Activated gamma-delta T cell (primary cell): Measurements from ENCODE around the gene WWP2.
"Not testable (repeated sequence)": the region's sequence is repeated elsewhere in the genome, so short reads cannot be mapped to it uniquely, and the experiment has no call there.

Experiments used
- DNase-seq: peaks from one replicate; lab custom pipeline; 2025; lab: John Stamatoyannopoulos, UW

Gene WWP2

DNA sequence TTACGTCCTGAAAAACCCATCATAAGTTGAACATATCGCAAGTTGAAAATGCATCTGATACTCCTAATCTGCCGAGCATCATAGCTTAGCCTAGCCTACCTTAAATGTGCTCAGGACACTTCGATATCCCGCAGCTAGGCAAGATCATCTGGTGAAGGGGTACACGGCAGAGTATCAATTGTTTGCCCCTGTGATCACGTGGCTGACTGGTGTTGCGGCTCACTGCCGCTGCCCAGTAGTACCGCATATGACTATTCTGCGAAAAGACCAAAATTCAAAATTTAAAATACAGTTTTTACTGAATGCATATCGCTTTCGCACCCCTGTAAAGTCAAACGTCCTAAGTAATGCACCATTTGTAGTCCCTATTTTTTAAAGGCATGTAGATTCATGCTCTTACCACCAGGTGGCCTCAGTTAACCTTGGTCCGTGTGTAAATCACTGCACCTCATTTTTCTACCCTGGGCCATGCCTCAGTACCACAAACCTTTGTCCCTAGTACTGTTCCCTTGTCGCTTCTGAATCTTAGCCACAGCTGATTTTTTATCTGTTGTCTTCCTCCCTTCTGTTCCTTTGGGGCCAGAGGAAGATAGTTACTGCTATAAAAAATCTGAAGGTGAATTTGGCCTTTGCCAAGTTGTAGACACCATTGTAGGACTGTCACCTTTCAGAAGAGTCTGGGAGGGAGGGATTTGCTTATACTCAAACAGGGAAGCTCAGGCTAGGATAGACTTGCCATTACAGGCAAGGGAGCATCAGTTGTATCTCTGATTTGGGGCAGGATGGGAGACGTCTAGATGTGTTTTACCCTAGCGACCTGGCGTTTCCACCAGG is 34.4 kb downstream of the WWP2 start:
- DNase-seq, result no peak

DNA sequence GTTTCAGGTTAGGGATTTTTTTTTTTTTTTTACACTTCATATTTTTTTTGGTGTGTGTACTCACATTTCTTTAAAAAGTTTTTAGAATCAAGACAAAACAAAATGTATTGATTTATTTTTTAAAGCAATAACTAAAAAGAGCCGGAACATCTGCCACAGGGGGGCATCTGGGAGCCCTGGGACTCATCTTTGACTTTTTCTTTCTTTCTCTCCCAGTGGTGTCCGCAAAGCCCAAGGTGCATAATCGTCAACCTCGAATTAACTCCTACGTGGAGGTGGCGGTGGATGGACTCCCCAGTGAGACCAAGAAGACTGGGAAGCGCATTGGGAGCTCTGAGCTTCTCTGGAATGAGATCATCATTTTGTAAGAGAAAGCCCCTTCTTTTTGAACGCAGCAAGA is 36.3 kb downstream of the WWP2 start:
- DNase-seq, result no peak

GRCh38 chr16:69799611-69800031 is 37.5 kb downstream of the WWP2 start:
- no peak for DNase-seq

DNA sequence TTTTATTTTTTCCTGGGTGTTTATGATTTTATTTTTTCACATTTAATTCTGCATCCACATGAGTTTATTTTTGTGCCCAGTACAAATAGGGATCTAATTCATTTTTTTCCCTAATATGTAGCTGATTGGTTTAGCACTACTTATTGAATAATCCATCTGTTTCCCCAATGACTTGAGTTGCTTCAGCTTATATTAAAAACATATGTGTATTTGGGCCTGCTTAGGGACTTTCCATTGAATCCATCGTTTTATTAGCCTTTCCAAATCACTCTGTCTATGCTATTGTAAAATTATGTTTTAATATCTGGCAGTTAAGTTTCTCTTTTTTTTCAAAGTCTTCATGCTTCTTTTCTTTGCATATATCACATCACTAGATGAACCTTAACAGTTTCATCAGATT is 42.2 kb downstream of the WWP2 start:
- DNase-seq, result no peak

DNA sequence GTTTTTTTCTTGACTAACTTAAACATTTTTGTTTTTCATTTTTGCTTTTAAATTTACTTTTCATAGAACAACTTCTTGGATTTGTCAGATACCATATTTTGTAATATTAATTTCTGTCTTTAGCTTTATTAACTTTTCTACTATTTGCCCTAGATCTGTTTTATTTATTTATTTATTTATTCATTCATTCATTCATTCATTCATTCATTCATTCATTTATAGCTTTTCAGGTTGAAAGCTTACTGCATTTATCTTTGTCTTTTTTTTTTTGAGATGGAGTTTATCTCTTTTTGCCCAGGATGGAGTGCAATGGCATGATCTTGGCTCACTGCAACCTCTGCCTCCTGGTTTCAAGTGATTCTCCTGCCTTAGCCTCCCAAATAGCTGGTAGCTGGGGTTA is 44.6 kb downstream of the WWP2 start:
- DNase-seq, result not testable (repeated sequence)

DNA sequence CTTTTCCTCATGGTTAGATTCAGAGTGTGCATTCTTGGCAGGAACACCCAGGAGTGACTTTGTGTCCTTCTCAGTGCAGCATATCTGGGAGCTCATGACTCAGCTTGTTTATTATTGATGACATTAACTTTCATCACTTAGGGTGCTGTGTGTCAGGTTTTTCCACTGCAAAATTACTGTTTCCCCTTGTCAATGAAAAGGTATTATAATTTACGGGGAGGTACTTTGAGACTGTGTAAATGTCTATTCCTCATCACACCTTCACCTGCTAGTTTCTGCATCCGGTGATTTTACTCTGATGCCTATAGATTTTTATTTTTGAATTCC is 50.5 kb downstream of the WWP2 start:
- DNase-seq, result no peak

DNA sequence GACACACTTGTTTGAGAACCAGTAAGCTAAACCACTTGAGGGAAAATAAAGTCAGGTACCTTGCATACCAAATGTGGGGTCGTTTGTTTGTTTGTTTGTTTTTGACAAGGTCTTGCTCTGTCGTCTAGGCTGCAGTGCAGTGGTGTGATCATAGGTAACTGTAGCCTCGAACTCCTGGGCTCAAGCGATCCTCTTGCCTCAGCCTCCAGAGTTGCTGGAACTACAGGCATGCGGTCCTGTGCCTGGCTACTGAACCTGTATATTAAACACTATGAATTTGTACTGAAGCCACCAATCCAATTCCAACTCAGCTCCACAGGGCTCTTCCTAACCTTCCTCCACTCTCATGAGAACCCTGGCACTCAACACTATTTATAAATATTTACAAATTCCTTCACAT is 51.9 kb downstream of the WWP2 start:
- DNase-seq, result no peak

- DNase-seq, result no peak
These were observed 52.4 kb downstream of the WWP2 start for GRCh38 chr16:69814561-69814960.

- DNase-seq, result not testable (repeated sequence)
These were observed 53.2 kb downstream of the WWP2 start for GRCh38 chr16:69815216-69815883.

GRCh38 chr16:69816996-69817395 is 54.9 kb downstream of the WWP2 start:
- DNase-seq, result no peak

DNA sequence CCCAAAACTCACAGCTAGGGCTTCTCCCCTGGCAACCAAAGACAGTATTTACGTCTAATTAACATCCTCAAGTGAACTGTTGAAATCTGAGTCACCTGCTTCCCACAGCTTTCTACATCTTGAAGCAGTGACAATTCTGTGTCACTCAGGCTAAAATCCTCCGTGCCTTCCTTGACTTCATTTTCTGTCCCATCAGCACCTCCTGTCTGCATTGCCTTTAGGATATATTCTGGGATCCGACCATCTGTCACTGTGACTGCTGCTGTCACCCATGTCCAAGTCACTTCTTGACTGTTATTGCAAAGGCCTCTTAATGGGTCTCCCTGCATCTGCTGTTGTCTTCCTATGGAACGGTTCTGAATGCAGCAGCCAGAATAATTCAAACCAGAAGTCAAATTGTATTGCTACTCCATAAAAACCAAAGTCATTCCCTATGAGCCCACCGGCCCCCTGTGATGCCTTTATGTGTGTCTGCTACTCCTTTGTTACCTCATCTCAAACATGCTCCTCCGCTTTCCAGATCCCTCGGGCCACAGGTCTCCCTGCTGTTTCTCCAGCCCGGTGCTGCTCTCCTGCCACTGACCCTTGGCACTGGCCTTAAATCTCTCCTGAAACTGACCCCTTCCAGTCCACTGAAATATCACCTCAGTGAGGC is 56.9 kb downstream of the WWP2 start:
- DNase-seq, result no peak

DNA sequence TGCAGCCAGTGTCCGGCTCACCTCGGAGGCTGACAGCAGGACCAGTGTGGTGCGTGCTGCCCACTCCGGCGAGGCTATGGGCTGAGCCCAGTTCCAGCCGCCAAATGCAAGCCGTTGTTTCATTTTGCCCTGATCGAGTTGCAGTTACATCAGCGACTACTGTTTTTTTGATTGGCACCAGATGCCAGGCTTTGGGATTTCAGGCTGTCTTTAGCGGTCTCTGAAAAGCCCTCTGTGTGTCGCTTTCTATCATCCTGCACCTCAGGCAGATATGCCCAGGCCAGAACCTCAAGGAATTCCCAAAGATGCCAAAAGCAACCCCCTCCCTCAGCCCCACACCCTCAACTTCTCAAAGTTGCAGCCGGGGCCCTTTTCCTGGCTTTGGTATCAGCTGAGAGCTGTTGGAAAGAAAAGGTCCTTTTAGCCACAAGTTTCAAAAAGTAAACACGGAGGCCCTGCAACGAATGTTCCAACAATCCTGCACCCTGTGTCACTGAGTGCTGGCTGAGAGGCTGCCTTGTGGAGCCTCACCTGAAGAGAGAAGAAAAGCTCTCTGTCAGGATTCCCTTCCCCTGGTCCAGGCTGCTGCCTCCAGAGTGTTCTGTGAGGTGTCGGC is 58.9 kb downstream of the WWP2 start:
- no peak for DNase-seq

GRCh38 chr16:69821844-69822173 is 59.7 kb downstream of the WWP2 start:
- no peak for DNase-seq

DNA sequence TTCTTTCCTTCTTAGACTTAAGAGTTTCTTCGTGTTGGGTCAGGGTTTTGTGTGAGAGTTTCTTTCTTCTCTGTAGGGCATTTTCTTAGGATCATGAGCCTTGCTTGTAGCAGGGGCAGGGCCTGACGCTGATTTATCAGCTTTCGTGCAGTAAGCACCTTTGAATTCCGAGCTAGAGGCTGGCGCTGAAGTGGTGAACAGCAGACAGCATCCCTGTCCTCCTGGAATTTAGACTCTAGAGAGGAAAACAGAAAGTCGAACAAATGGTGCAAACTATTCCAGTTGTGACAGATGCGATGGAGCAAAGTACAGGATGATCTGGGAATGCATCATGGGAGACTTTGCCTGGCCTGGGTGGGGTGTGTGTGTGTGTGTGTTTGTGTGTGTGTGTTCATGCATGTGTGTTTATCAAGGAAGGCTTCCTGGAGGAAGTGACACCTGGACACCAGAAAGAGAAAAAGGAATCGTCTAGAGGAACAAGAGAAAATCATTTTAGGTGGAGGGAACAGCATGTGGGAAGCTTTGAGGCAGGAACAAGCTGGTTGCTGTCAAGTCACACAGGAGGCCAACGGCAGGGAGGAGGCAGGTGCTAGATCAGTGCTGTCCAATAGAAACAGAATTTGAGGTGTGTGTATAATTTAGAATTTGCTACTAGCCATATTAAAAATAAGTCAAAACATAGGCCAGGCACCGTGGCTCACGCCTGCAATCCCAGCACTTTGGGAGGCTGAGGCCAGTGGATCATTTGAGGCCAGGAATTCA is 60.2 kb downstream of the WWP2 start:
- DNase-seq, result no peak

DNA sequence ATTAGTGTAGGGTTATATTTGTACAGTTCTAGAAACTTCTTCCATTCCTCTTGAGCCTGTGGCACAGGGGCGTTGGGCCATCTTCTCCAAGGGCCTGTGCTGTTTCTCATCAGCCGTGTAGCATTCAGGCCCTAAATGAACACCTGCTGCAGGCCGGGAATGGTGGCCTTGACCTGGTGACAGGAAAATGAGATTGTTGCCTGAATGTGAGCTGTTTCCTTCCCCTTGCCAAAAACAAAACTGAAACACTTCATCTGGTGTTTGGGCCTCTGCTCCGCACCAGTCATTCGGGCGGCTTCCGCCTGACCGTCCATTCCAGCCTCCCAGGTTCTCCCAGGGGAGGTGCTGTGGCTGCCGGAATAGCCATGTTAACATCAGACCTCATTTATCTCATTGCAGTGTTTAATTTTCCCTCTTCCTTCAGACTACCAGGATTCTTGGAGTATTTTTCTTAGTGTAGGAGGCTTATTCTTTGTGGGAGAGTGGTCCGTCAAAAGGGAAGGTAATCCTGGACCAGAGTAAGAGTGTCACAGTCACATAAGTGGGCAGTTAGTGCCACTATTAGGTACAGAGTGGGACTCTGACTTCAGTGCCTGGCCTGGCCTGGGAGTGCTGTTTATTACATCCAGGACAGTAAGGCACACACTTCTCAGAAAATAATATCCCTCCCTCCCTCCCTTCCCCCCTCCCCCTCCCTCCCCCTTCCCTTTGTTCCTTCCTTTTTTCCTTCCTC is 61.9 kb downstream of the WWP2 start:
- DNase-seq, result no peak

DNA sequence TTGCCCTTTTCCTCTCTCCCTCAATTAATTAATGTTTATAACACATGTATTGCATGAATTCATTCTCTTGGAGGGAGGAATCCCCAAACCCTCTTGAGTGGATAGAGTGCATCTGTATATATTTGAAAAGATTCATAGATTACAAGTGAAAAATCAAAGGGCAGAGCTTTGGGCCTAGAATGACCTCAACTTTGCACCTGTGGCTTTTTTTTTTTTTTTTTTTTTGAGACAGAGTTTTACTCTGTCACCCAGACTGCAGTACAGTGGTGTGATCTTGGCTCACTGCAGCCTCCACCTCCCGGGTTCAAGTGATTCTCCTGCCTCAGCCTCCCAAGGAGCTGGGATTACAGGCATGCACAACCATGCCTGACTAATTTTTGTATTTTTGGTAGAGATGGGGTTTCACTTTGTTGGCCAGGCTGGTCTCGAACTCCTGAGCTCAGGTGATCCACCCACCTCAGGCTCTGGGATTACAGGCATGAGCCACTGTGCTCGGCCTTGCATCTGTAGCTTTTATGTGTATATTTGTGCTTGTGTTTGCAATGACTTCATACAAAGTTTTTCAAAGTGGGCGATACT is 62.5 kb downstream of the WWP2 start:
- DNase-seq, result not testable (repeated sequence)

DNA sequence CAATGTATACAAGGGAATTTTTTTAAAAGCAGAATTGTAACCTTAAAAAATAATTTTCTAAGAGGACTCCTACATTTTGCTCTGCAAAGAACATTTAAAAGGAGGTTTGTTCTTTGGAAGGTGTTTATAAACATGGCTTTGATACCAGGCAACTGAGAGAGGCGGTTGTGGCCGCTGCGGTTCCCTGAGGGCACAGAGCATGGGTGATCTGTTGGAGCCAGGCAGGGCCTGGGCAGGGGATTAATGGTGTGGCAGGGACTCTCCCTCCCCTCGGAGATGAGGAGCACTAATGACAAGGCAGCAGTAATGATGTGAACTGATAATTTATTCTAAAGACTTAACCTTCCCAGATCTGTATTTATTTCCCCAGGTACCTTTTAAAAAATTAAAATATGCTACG is 65.4 kb downstream of the WWP2 start:
- DNase-seq, result no peak

- no peak for DNase-seq
These were observed 67.2 kb downstream of the WWP2 start for GRCh38 chr16:69829338-69829737.

DNA sequence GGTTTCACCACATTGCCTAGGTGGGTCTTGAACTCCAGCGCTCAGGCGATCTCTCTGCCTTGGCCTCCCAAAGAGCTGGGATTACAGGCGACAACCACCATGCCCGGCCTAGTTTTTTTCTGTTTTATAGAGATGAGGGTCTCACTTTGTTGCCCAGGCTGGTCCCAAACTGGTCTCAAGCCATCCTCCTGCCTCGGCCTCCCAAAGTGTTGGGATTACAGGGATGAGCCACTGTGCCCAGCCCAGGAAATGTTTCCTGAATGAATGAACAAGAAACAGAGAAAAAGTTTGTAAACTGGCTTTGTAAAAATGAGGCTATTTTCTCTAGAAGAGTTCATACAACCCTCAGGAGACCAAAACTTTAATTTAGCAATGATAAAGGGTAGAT is 68.0 kb downstream of the WWP2 start:
- DNase-seq, result no peak

DNA sequence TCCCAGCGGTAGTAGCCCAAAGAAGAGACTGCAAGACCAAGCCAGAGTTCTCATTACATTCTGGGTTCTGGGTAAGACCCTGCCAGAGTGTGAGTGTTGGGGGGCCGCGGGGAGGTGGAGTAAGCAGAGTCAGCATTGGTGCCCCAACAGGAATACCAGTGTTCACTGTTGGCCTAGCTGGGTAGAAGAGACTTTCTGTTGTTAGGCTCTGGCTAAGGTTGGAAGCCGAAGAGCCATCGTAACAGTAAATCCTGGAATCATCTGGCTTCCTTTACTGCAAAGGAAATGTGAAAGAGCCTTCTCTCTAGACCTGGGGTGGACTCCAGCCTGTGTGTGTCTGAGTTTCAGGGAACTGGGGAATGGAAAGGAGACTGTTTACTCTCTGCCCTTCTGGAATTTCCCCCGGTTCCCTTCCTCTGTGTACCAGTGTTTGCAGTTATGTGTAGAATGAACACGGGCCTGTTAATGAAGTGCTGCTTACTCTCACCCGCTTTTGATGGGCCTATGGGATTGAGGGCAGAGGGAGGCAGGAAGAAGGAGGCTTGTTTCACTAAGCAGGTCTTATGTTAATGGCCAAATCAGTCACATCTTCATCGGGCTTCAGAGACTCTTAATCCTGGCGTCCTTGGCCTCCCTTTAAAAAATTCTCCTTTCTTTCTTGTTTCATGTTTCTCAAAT is 68.5 kb downstream of the WWP2 start:
- no peak for DNase-seq
